MCF 10A (cell line): ENCODE measurements around the gene DOLK. TPM values are rescaled to one million over a fixed set of nuclear protein-coding genes. Genes with fewer than 3 reads are reported as not detected.

Experiments used
- BruUV-seq: library from RNA; stranded (reverse); fragments of 400-500 nt; replicated peaks from 2 replicates; lab custom pipeline; 2021; lab: Mats Ljungman, UMichigan
- CTCF ChIA-PET: fragments of 300-600 bp; sonication (Branson Sonifier 250); formaldehyde crosslinking; extraction: SDS; loops from one replicate; lab custom pipeline; 2021; ENCODE audit warnings: antibody characterized with exemption, inconsistent platforms; lab: Yijun Ruan, JAX
- POLR2A ChIA-PET: fragments of 300-600, 350-650 bp; sonication (Branson Sonifier 250); formaldehyde crosslinking; extraction: SDS; loops from one replicate; lab custom pipeline; 2020; ENCODE audit warnings: antibody characterized with exemption, inconsistent platforms; lab: Yijun Ruan, JAX
- DNase-seq: peaks from one replicate; pipeline ENCODE4 v3.0.0-alpha.2; 2018; ENCODE audit not compliant: unreplicated experiment
- H3K27ac Mint-ChIP-seq: one replicate; pipeline ENCODE4 v1.8.0; 2022; ENCODE audit warnings: mild to moderate bottlenecking, low read depth, mixed read lengths; ENCODE audit not compliant: unreplicated experiment
- H3K27me3 Mint-ChIP-seq: one replicate; pipeline ENCODE4 v1.8.0; 2022; ENCODE audit warnings: mixed read lengths; ENCODE audit not compliant: insufficient read depth, unreplicated experiment
- H3K36me3 Mint-ChIP-seq: one replicate; pipeline ENCODE4 v1.8.0; 2022; ENCODE audit warnings: mild to moderate bottlenecking, moderate library complexity, mixed read lengths; ENCODE audit not compliant: insufficient read depth, unreplicated experiment
- H3K4me1 Mint-ChIP-seq: one replicate; pipeline ENCODE4 v1.8.0; 2022; ENCODE audit warnings: mixed read lengths; ENCODE audit not compliant: insufficient read depth, unreplicated experiment
- H3K4me3 Mint-ChIP-seq: one replicate; pipeline ENCODE4 v1.8.0; 2022; ENCODE audit warnings: mild to moderate bottlenecking, moderate library complexity, mixed read lengths; ENCODE audit not compliant: unreplicated experiment
- H3K9me3 Mint-ChIP-seq: one replicate; pipeline ENCODE4 v1.8.0; 2022; ENCODE audit warnings: mixed read lengths; ENCODE audit not compliant: unreplicated experiment
- CTCF ChIP-seq: fragments of 200-600 bp; IDR thresholded peaks from one replicate; pipeline ENCODE4 v1.8.0; 2022; ENCODE audit warnings: antibody characterized with exemption, mild to moderate bottlenecking; ENCODE audit not compliant: unreplicated experiment
- intact Hi-C: fragments of 100-400 bp; cut with micrococcal nuclease; formaldehyde crosslinking; loops from 2 replicates; pipeline ENCODE4 v1.14.1; 2022
- total RNA-seq: library from RNA; stranded (reverse); gene quantifications from 2 replicates; pipeline ENCODE4 v1.2.3, GENCODE V29; 2022

Gene DOLK
- total RNA-seq, 1 experiment from 2014 or later = 12.0 TPM

GRCh38 chr9:128911529-128912035 is 35.8 kb downstream of the DOLK start:
- Mint-ChIP-seq H3K27me3 (no peaks in the 10 kb centered on the region), H3K9me3 (no peaks in the 10 kb centered on the region), H3K4me1 (peaks cover 26% of the 10 kb centered on the region), H3K4me3 (no peak overlapping the region), H3K36me3 (peaks cover 40% of the 10 kb centered on the region), H3K27ac (peak overlapping the region; percentile 85)
- peak; percentile 45 for DNase-seq
- ChIA-PET POLR2A (interaction anchor here (0.6 to 1.4 kb wide), 2 partner anchors 29 to 39 kb away, joined by 3 to 4 read pairs; no protein-coding TSS in a partner anchor), CTCF (interaction anchor here (0.8 to 1.9 kb wide), 3 partner anchors 9 to 16 kb away, joined by 4 to 8 read pairs (median 5); no protein-coding TSS in a partner anchor)
- BruUV-seq = no TSS peak
- intact Hi-C loops = no loop called here
- no peak for TF ChIP-seq CTCF

GRCh38 chr9:128910906-128911305 is 36.5 kb downstream of the DOLK start:
- peaks cover 25% of the 10 kb centered on the region for H3K4me1 Mint-ChIP-seq
- H3K27me3 Mint-ChIP-seq = no peaks in the 10 kb centered on the region
- no peak overlapping the region for H3K4me3 Mint-ChIP-seq
- CTCF ChIA-PET = no interaction called here
- no peak for DNase-seq
- no peaks in the 10 kb centered on the region for H3K9me3 Mint-ChIP-seq
- POLR2A ChIA-PET = no interaction called here
- no TSS peak for BruUV-seq
- intact Hi-C loops = no loop called here
- H3K27ac Mint-ChIP-seq = peak overlapping the region; percentile 85
- TF ChIP-seq CTCF = no peak
- H3K36me3 Mint-ChIP-seq = peaks cover 37% of the 10 kb centered on the region

- Mint-ChIP-seq H3K9me3 (no peaks in the 10 kb centered on the region), H3K4me3 (no peak overlapping the region), H3K27me3 (no peaks in the 10 kb centered on the region), H3K27ac (peak overlapping the region; percentile 19), H3K4me1 (peaks cover 25% of the 10 kb centered on the region), H3K36me3 (peaks cover 37% of the 10 kb centered on the region)
- POLR2A ChIA-PET = interaction anchor here (1.5 kb wide), 1 partner anchor 28 kb away, joined by 6 read pairs; the partner anchor contains the start of genes KYAT1 and LRRC8A
- intact Hi-C loops = no loop called here
- no peak for DNase-seq
- no TSS peak for BruUV-seq
- CTCF ChIA-PET = no interaction called here
- TF ChIP-seq CTCF = no peak
Measured at GRCh38 chr9:128909859-128910258, 37.5 kb downstream of the DOLK start.

- DNase-seq = no peak
- H3K36me3 Mint-ChIP-seq = peaks cover 42% of the 10 kb centered on the region
- H3K4me1 Mint-ChIP-seq = peaks cover 30% of the 10 kb centered on the region
- H3K27me3 Mint-ChIP-seq = no peaks in the 10 kb centered on the region
- no TSS peak for BruUV-seq
- ChIA-PET CTCF (interaction anchor here (0.5 to 2.1 kb wide), 6 partner anchors 8 to 66 kb away, joined by 3 to 5 read pairs (median 5); no protein-coding TSS in a partner anchor), POLR2A (interaction anchor here (1.0 to 1.5 kb wide), 3 partner anchors 8 to 39 kb away, joined by 4 to 6 read pairs (median 5); partner anchors contain the start of genes DOLK, KYAT1 and LRRC8A)
- intact Hi-C loops = no loop called here
- H3K27ac Mint-ChIP-seq = no peak overlapping the region
- H3K4me3 Mint-ChIP-seq = no peak overlapping the region
- H3K9me3 Mint-ChIP-seq = no peaks in the 10 kb centered on the region
- TF ChIP-seq CTCF = no peak
Measured at GRCh38 chr9:128908372-128908771, 39.0 kb downstream of the DOLK start.
